ENCODE data around the gene CNN3.

The CNN3 gene

DNA sequence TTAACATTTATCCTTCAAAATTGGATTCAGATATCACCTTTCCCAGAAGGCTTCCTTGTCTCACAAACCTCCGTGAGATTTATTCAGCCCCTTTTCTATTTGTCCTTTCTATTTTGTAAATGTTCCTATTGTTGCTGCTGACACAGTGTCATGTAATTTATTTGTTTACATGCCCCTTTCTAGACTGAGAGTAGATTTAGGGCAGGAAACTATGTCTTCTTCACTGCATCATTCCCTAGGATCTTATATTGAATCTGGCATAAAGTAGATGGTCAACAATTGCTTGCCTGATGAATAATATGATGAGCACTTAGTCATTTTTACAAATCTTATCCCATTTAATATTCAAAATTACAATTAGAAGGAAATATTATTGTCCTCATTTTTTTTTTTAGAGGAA is 8.1 kb upstream of the CNN3 start:
- TF ChIP-seq CTCF (IDR thresholded peaks at IDR 0.05; ENCODE audit: insufficient read depth, low read length, missing control alignments), result no peak

GRCh38 chr1:94934551-94934950 is 7.6 kb upstream of the CNN3 start:
- CTCF ChIA-PET, result interaction anchor here (1.1 to 2.0 kb wide), 2 partner anchors 80 to 82 kb away, joined by 3 to 7 read pairs; no protein-coding TSS in a partner anchor
- POLR2A ChIA-PET, result no interaction called here
- no peak overlapping the region for H3K4me3 ChIP-seq (ENCODE audit: low read depth, low read length)
- TF ChIP-seq CTCF (IDR thresholded peaks at IDR 0.05; ENCODE audit: insufficient read depth, low read length, missing control alignments), result no peak
- no peak for DNase-seq (ENCODE audit: low read depth, low spot score)

More for the DNA sequence above, 8.1 kb upstream of the CNN3 start:
- CTCF ChIA-PET, result interaction anchor here (1.5 to 2.0 kb wide), 2 partner anchors 7 to 80 kb away, joined by 5 to 7 read pairs; no protein-coding TSS in a partner anchor
- H3K4me3 ChIP-seq (ENCODE audit: low read depth, low read length), result no peak overlapping the region
- no peak for DNase-seq (ENCODE audit: low read depth, low spot score)
- POLR2A ChIA-PET, result interaction anchor here (1.1 kb wide), 1 partner anchor 8 kb away, joined by 3 read pairs; the partner anchor contains the start of gene CNN3

GRCh38 chr1:94931254-94931841 is 4.4 kb upstream of the CNN3 start:
- no peak for TF ChIP-seq CTCF (IDR thresholded peaks at IDR 0.05; ENCODE audit: insufficient read depth, low read length, missing control alignments)
- POLR2A ChIA-PET, result no interaction called here
- no peak for DNase-seq (ENCODE audit: low read depth, low spot score)
- no peak overlapping the region for H3K4me3 ChIP-seq (ENCODE audit: low read depth, low read length)
- CTCF ChIA-PET, result no interaction called here

GRCh38 chr1:94929351-94930217 is 2.7 kb upstream of the CNN3 start:
- POLR2A ChIA-PET, result no interaction called here
- CTCF ChIA-PET, result interaction anchor here (0.8 to 1.7 kb wide), 3 partner anchors 13 to 75 kb away, joined by 3 to 4 read pairs (median 4); no protein-coding TSS in a partner anchor
- H3K4me3 ChIP-seq (ENCODE audit: low read depth, low read length), result no peak overlapping the region

DNA sequence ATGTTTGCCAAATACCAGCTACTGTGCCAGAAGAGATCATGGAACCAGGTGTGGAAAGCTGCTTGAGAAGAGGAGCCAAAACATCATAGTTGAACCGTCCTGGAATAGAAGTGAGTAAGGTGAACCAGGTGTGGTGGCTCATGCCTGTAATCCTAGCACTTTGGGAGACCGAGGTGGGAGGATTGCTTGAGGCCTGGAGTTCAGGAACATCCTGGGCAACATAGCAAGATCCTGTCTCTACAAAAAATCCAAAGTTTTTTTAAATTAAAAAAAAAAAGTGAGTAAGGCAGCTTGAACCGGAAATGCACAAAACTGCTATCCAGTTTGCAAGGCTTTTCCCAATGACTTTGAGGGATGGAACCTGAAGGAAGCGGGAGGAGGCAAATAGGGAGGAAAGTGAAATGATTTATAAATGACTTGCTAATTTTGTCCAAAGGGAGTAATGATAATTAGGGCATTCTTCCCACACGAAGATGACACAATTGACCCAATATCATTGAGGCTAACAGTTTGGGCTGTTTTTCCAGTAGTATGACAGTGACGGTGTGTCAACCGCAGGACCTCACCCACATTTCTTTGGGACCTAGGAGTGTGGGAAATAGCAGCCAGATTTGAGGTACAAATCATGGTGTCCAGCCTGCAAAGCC is 1.5 kb upstream of the CNN3 start:
- DNase-seq (ENCODE audit: low read depth, low spot score), result no peak
- TF ChIP-seq CTCF (IDR thresholded peaks at IDR 0.05; ENCODE audit: insufficient read depth, low read length, missing control alignments), result no peak
- CTCF ChIA-PET, result interaction anchor here (0.5 to 2.6 kb wide), 7 partner anchors 7 to 270 kb away, joined by 3 to 22 read pairs (median 5); no protein-coding TSS in a partner anchor
- peak overlapping the region; percentile 89 for H3K4me3 ChIP-seq (ENCODE audit: low read depth, low read length)
- POLR2A ChIA-PET, result interaction anchor here (0.8 kb wide), 1 partner anchor 46 kb away, joined by 3 read pairs; no protein-coding TSS in a partner anchor

More at GRCh38 chr1:94929351-94930217, 2.7 kb upstream of the CNN3 start:
- no peak for TF ChIP-seq CTCF (IDR thresholded peaks at IDR 0.05; ENCODE audit: insufficient read depth, low read length, missing control alignments)
- no peak for DNase-seq (ENCODE audit: low read depth, low spot score)
